Natural killer cell treated with Interleukin-12 subunit alpha and Interleukin-12 subunit beta and Interleukin-15 and Interleukin-18, amount 100 ng/mL, for 72 hours (primary cell): ENCODE results near the gene DEFB126. TPM values are rescaled to one million over a fixed set of nuclear protein-coding genes. Genes with fewer than 3 reads are reported as not detected.
"Not testable (repeated sequence)": the region's sequence is repeated elsewhere in the genome, so short reads cannot be mapped to it uniquely, and the experiment has no call there.

Experiments used
- ATAC-seq, 2 donors: fragments of 150-1000 bp; cut with Tn5 transposase in 1 of 2; sonication (Bioruptor Pico), chemical (Tn5 transposase) in 1 of 2; 2 replicates each; pipeline ENCODE4 v1.10.0; 2021
- DNase-seq: peaks from one replicate; pipeline ENCODE4 v3.0.0; 2022; ENCODE audit warnings: low spot score
- H3K27ac Mint-ChIP-seq, 2 donors: 1 replicate in 1 of 2; 2 replicates in 1 of 2; pipeline ENCODE4 v1.8.0; 2022; ENCODE audit warnings: mixed read lengths in 2 of 2, mild to moderate bottlenecking in 1 of 2, moderate library complexity in 1 of 2
- H3K27me3 Mint-ChIP-seq, 2 donors: 1 replicate in 1 of 2; 2 replicates in 1 of 2; pipeline ENCODE4 v1.8.0; 2022; ENCODE audit warnings: mixed read lengths in 2 of 2
- H3K36me3 Mint-ChIP-seq: one replicate; pipeline ENCODE4 v1.8.0; 2022; ENCODE audit warnings: mixed read lengths
- H3K4me1 Mint-ChIP-seq, 2 donors: 1 replicate in 1 of 2; 2 replicates in 1 of 2; pipeline ENCODE4 v1.8.0; 2022; ENCODE audit warnings: low read depth in 2 of 2, mixed read lengths in 2 of 2, mild to moderate bottlenecking in 1 of 2
- H3K4me3 Mint-ChIP-seq: one replicate; pipeline ENCODE4 v1.8.0; 2022; ENCODE audit warnings: mixed read lengths
- H3K9me3 Mint-ChIP-seq: 2 replicates; pipeline ENCODE4 v1.8.0; 2022; ENCODE audit warnings: mixed read lengths
- total RNA-seq, 2 donors: library from RNA; stranded (reverse); gene quantifications; one replicate each; pipeline ENCODE4 v1.2.3, GENCODE V29; 2022

DEFB126 gene, protein sequence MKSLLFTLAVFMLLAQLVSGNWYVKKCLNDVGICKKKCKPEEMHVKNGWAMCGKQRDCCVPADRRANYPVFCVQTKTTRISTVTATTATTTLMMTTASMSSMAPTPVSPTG
- total RNA-seq, result not detected

DNA sequence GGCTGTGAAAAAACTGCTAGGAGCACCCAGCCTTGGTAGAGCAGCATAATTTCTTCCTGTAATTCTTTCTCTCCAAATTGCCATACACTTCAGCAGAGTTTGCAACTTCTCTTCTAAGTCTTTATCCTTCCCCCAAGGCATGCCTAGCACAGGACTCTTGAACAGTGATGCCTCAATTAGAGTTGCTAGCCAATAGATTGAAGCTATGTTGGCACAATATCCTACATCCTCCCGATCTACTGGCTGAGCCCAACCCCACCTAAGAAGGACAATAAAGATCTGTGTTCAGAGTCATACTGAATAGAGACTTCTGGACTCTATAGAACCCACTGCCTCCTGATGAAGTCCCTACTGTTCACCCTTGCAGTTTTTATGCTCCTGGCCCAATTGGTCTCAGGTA lies at the start of gene DEFB126:
Gene DEFB126 (plus strand): TSS at position 301 of the 400 bp plus-strand sequence. CDS start 39 bp downstream, at position 340.
- Mint-ChIP-seq H3K27me3 (peaks cover 48 to 78% of the 10 kb centered on the region in 2 donors), H3K4me1 (peaks cover 0 to 4% of the 10 kb centered on the region in 2 donors), H3K4me3 (no peak within 1 kb of the TSS), H3K36me3 (peaks cover 5% of the 10 kb centered on the region), H3K9me3 (peaks cover 1% of the 10 kb centered on the region), H3K27ac (no peak within 1 kb of the TSS)
- DNase-seq (no peak), ATAC-seq (no peak)

DNA sequence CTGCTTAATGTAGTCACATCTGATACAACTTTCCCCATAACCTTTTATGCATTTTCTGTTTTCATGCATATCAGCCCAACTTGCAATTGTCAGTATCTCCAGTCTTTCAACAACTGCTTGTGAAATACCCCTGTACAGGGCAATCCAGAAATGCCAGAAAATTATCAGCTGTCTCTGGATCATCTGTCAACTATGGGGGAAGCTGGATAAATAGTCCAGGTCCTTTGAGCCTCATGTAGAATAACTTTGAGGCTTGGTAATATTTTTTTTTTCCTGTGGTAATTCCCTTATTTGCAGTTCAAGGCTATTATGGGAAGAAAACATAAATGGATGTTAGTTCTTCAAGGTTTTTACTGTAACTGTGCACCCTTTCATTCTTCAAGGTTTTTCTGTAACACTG lies 48.7 kb upstream of the DEFB126 start:
- Mint-ChIP-seq H3K4me3 (no peak overlapping the region), H3K27ac (no peak overlapping the region), H3K36me3 (peaks cover 21% of the 10 kb centered on the region), H3K9me3 (peaks cover 9% of the 10 kb centered on the region), H3K4me1 (no peaks in the 10 kb centered on the region), H3K27me3 (peaks cover 45 to 67% of the 10 kb centered on the region in 2 donors)
- no peak for DNase-seq
- ATAC-seq, result no peak

DNA sequence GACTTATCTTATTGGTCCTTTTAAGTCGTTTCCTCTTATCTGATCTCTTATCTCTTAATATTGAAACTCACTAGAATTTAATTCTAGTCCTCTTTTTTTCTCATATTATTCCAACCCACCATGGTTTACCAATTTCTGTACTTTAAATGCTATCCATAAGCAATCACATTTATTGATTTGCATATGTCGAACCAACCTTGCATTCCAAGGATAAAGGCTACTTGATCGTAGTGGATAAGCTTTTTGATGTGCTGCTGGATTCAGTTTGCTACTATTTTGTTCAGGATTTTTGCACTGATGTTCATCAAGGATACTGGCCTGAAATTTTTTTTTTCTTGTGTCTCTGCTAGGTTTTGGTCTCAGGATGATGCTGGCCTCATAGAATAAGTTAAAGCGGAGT lies 47.2 kb upstream of the DEFB126 start:
- Mint-ChIP-seq H3K27ac (no peak overlapping the region), H3K36me3 (peaks cover 21% of the 10 kb centered on the region), H3K27me3 (peaks cover 44 to 76% of the 10 kb centered on the region in 2 donors), H3K4me3 (no peak overlapping the region), H3K9me3 (peaks cover 9% of the 10 kb centered on the region), H3K4me1 (no peaks in the 10 kb centered on the region)
- no peak for DNase-seq
- ATAC-seq, result no peak

DNA sequence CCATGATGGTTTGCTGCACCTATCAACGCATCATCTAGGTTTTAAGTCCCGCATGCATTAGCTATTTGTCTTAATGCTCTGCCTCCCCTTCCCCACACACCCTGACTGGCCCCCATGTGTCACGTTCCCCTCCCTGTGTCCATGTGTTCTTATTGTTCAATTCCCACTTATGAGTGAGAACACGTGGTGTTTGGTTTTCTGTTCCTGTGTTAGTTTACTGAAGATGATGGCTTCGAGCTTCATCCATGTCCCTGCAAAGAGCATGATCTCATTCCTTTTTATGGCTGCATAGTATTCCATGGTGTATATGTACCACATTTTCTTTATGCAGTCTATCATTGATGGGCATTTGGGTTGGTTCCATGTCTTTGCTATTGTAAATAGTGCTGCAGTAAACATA lies 44.7 kb upstream of the DEFB126 start:
- H3K4me1 Mint-ChIP-seq, H3K9me3 Mint-ChIP-seq, ATAC-seq, DNase-seq, H3K4me3 Mint-ChIP-seq, H3K27ac Mint-ChIP-seq: not testable (repeated sequence)
- peaks cover 21% of the 10 kb centered on the region for H3K36me3 Mint-ChIP-seq
- peaks cover 33 to 67% of the 10 kb centered on the region in 2 donors for H3K27me3 Mint-ChIP-seq

DNA sequence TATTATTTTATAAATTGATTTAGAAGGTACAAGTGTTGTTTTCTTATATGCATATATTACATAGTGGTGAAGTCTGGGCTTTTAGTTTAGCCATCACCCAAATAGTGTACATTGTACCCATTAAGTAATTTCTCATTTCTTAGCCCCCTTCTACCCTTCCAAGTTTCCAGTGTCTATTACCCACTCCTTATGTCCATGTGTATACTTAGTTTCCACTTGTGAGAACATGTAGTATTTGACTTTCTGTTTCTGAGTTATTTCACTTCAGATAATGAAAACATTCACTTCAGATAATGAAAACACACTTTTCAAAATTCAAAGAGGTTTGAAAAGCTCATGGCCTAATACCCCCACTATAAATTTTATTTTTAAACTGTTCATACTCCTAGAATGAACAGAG lies 40.4 kb upstream of the DEFB126 start:
- no peaks in the 10 kb centered on the region for H3K9me3 Mint-ChIP-seq
- H3K4me1 Mint-ChIP-seq, result no peaks in the 10 kb centered on the region
- H3K36me3 Mint-ChIP-seq, result no peaks in the 10 kb centered on the region
- DNase-seq, result no peak
- ATAC-seq, result no peak
- H3K4me3 Mint-ChIP-seq, result no peak overlapping the region
- no peak overlapping the region for H3K27ac Mint-ChIP-seq
- peaks cover 26 to 68% of the 10 kb centered on the region in 2 donors for H3K27me3 Mint-ChIP-seq

DNA sequence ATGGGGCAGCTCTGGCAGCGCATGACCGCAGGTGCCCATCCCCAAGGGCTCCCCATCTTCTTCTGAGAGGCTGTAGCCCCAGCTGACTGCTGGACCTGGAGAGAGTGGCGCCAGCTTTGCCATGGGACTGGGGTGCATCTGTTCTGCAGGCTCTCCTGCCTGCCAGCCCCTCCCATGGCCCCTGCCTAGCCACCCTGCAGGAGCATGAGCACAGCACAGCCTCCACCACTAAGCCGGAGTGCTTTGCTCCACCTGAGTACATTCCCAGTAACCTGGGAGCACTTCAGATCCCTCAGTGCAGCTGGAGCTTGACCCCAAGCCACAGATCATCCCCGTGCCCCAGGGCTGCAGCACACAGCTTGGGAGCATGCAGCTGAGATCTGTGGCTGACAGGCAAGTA lies 38.9 kb upstream of the DEFB126 start:
- Mint-ChIP-seq H3K4me3 (no peak overlapping the region), H3K9me3 (no peaks in the 10 kb centered on the region), H3K27me3 (peaks cover 32 to 77% of the 10 kb centered on the region in 2 donors), H3K27ac (no peak overlapping the region), H3K4me1 (no peaks in the 10 kb centered on the region), H3K36me3 (no peaks in the 10 kb centered on the region)
- DNase-seq (no peak), ATAC-seq (no peak)

DNA sequence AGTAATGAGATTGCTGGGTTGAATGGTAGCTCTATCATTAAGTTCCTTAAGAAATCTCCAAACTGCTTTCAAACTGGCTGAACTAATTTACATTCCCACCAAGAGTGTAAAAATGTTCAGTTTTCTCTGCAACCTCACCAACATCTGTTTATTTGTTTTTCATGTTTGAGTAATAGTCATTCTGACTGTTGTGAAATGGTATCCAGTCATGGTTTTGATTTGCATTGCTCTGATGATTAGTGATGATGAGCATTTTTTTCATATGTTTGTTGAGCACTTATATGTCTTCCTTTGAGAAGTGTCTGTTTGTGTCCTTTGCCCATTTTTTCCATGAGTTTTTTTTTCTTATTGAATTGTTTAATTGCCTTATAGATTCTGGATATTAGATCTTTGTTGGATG lies 30.0 kb upstream of the DEFB126 start:
- no peak for DNase-seq
- H3K36me3 Mint-ChIP-seq, result peaks cover 5% of the 10 kb centered on the region
- no peak overlapping the region for H3K27ac Mint-ChIP-seq
- no peaks in the 10 kb centered on the region for H3K4me1 Mint-ChIP-seq
- peaks cover 29 to 37% of the 10 kb centered on the region in 2 donors for H3K27me3 Mint-ChIP-seq
- H3K9me3 Mint-ChIP-seq, result no peaks in the 10 kb centered on the region
- no peak overlapping the region for H3K4me3 Mint-ChIP-seq
- ATAC-seq, result no peak

DNA sequence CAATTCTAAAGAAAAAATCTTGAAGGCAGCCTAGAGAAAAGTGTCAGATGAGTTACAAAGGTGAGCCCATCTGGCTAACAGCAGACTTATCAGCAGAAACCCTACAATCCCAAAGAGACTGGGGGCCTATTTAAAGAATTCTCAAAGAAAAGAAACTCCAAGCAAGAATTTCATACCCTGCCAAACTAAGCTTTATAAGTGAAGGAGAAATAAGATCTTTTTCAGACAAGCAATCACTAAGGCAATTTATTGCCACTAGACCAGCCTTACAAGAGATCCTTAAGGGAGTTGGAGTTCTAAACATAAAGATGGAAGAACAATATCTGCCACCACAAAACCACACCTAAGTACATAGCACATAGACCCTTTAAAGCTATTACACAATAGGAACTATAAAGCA lies 24.9 kb upstream of the DEFB126 start:
- Mint-ChIP-seq H3K27me3 (peaks cover 29 to 65% of the 10 kb centered on the region in 2 donors), H3K27ac (no peak overlapping the region), H3K4me1 (no peaks in the 10 kb centered on the region), H3K9me3 (peaks cover 2% of the 10 kb centered on the region), H3K4me3 (no peak overlapping the region), H3K36me3 (peaks cover 8% of the 10 kb centered on the region)
- ATAC-seq, result no peak
- no peak for DNase-seq

DNA sequence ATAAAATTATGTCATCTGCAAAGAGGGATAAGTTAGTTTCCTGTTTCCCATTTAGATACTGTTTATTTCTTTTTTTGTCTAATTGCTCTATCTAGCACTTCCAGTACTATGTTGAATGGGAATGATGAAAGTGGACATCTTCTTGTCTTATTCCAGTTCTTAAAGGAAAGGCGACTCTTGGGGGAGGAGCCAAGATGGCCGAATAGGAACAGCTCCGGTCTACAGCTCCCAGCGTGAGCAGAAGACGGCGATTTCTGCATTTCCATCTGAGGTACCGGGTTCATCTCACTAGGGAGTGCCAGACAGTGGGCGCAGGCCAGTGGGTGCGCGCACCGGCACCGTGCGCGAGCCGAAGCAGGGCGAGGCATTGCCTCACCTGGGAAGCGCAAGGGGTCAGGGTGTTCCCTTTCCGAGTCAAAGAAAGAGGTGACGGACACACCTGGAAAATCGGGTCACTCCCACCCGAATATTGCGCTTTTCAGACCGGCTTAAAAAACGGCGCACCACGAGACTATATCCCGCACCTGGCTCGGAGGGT lies 12.5 kb upstream of the DEFB126 start:
- ATAC-seq, H3K27ac Mint-ChIP-seq, H3K4me1 Mint-ChIP-seq, DNase-seq, H3K9me3 Mint-ChIP-seq, H3K36me3 Mint-ChIP-seq, H3K4me3 Mint-ChIP-seq: not testable (repeated sequence)
- H3K27me3 Mint-ChIP-seq, result peaks cover 10 to 25% of the 10 kb centered on the region in 2 donors

DNA sequence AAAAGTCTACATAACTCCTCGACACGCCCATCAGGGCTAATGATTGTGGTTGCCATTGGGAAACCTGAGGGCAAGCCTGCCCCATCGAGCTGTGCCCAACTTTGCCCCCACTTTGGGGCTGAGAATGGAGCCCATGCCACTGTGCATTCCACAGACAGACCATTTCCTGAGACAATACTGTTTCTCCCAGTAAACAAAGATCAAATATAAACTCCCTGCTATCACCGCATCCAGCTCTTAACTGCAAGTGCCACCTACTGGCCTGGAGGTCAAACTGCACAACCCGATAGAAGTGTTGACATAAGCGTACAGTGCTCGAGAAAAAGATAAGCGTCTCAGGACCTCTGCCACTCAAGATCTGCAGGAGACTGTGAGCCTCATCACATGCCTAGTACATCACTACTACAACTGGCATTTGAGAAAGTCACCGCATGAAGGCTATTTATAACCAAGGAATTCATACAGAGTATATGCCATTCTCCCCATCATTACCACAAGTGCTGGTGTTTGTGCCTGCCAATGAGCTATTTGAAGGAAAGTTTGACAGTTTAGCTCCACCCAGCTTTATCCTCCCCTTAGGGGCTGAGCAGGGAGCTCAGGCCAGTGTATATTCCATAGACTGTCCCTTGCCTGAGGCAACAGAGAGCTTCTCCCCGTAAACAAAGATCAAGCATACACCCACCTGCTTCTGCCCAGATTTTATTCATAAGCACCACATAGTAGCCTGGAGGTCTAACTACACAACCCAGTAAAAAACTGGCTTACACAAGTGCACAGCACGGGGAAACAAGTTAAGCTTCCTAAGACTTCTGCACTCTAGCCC lies 4.5 kb upstream of the DEFB126 start:
- no peak for ATAC-seq
- Mint-ChIP-seq H3K9me3 (peaks cover 3% of the 10 kb centered on the region), H3K27ac (no peak overlapping the region), H3K4me3 (no peak overlapping the region), H3K36me3 (peaks cover 5% of the 10 kb centered on the region), H3K4me1 (peaks cover 0 to 4% of the 10 kb centered on the region in 2 donors), H3K27me3 (peaks cover 37 to 61% of the 10 kb centered on the region in 2 donors)
- no peak for DNase-seq

DNA sequence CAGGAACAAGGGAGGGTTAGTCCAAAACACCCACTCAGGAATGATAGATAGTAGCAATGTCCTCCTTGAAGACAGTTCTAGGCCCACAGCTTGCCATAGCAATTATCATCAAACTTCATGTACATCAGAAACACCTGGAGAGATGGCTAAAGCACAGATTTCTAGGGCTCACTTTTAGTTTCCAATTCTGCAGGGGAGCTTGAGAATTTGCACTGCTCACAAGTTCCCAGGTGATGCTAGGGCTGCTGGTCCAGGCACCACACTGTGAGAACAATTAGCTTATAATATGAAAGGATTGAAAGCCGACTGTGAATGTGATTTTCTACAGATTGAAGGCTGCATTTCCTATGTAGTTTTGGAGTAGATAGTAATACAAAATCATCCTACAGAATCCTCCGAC lies 3.5 kb downstream of the DEFB126 start:
- no peaks in the 10 kb centered on the region for H3K36me3 Mint-ChIP-seq
- no peaks in the 10 kb centered on the region for H3K9me3 Mint-ChIP-seq
- DNase-seq, result no peak
- H3K27ac Mint-ChIP-seq, result no peak overlapping the region
- H3K4me3 Mint-ChIP-seq, result no peak overlapping the region
- no peaks in the 10 kb centered on the region for H3K4me1 Mint-ChIP-seq
- peaks cover 33 to 51% of the 10 kb centered on the region in 2 donors for H3K27me3 Mint-ChIP-seq
- no peak for ATAC-seq

DNA sequence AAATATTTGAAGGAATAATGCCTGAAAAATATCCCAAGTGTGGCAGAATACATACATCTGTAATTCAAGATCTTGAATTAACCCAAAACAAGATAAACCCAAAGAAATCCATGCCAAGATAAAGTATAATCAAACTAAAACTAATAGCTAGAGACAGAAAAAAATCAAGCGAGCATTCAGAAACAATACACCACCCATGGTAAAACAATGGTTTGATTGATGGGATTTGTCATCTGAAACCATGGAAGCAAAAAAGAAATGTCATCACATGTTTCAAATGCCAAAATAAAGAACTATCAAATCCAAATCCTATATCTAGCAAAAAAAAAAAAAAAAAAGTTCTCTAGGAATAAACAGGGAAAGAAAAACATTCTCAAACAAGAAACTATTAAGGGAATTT lies 9.7 kb downstream of the DEFB126 start:
- DNase-seq (no peak), ATAC-seq (no peak)
- Mint-ChIP-seq H3K27me3 (peaks cover 27 to 42% of the 10 kb centered on the region in 2 donors), H3K36me3 (no peaks in the 10 kb centered on the region), H3K27ac (no peak overlapping the region), H3K4me1 (no peaks in the 10 kb centered on the region), H3K4me3 (no peak overlapping the region), H3K9me3 (no peaks in the 10 kb centered on the region)

DNA sequence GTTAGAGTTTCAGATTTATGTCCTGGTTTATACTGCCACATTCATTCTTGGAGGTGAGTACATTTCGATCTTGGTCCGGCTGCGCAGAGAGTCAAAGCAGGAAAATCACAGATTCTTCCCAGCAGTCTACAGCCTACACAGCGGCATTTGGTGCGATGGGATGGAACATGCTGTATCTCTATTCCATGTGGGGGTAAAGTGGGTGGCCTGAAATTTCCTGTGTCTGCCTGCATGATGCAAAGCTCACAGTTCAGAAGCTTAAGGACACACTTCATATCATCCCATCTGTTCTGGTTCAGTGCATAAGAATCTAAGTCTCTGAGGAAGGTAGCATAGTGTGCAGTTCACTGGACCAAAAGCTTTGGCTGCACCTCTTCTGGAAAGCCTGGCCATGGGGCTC lies 14.8 kb downstream of the DEFB126 start, which contains the start of gene DEFB127:
Gene DEFB127 (plus strand): TSS at position 301 of the 400 bp plus-strand sequence. CDS start 91 bp downstream, at position 392.
- Mint-ChIP-seq H3K4me3 (no peak within 1 kb of the TSS), H3K27me3 (peaks cover 31 to 44% of the 10 kb centered on the region in 2 donors), H3K36me3 (no peaks in the 10 kb centered on the region), H3K9me3 (no peaks in the 10 kb centered on the region), H3K4me1 (no peaks in the 10 kb centered on the region), H3K27ac (no peak within 1 kb of the TSS)
- ATAC-seq (no peak), DNase-seq (no peak)

DNA sequence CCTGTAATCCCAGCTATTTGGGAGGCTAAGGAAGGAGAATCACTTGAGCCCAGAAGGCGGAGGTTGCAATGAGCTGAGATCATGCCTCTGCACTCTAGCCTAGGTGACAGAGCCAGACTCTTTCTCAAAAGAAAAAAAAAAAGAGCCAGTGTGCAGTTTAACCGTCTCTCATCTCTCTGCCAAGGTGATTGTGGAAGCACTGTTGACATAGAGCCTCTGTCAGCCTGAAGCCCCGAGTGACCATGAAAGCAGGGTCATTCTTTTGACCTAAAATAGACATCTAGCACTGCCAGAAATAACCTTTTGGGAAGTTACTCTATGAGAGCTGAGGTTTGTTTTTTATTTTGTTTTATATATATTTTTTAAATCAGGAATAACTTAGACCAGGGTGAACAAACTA lies 22.2 kb downstream of the DEFB126 start:
- no peak overlapping the region for H3K27ac Mint-ChIP-seq
- H3K9me3 Mint-ChIP-seq, result no peaks in the 10 kb centered on the region
- H3K4me1 Mint-ChIP-seq, result no peaks in the 10 kb centered on the region
- peaks cover 16 to 20% of the 10 kb centered on the region in 2 donors for H3K27me3 Mint-ChIP-seq
- H3K36me3 Mint-ChIP-seq, result no peaks in the 10 kb centered on the region
- ATAC-seq (no peak), DNase-seq (no peak)
- no peak overlapping the region for H3K4me3 Mint-ChIP-seq
